Stimulated activated CD8-positive, alpha-beta memory T cell treated with anti-CD3 and anti-CD28 coated beads, Interleukin-12 subunit alpha, Interleukin-12 subunit beta, amount 100 ng/mL, for 24 hours (primary cell): ENCODE results near the gene DPEP2NB.
"Not testable (repeated sequence)": the region's sequence is repeated elsewhere in the genome, so short reads cannot be mapped to it uniquely, and the experiment has no call there.

Source experiments
- DNase-seq: peaks from one replicate; pipeline ENCODE4 v3.0.0-alpha.2; 2020; ENCODE audit errors: extremely low read depth

Gene DPEP2NB

DNA sequence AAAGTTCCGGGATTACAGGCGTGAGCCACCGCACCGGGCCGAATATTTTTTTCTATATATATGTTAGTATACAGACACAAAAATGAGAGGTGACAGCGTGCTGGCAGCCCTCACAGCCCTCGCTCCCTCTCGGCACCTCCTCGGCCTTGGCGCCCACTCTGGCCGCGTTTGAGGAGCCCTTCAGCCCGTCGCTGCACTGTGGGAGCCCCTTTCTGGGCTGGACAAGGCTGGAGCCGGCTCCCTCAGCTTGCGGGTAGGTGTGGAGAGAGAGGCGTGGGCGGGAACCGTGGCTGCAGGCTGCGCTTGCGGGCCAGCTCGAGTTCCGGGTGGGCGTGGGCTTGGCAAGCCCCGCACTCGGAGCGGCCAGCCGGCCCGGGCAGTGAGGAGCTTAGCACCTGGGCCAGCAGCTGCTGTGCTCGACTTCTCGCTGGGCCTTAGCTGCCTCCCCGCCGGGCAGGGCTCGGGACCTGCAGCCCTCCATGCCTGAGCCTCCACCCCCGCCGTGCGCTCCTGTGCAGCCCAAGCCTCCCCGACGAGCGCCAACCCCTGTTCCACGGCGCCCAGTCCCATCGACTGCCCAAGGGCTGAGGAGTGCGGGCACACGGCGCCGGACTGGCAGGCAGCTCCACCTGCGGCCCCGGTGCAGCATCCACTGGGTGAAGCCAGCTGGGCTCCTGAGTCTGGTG lies 33.6 kb downstream of the DPEP2NB start:
- no peak for DNase-seq

DNA sequence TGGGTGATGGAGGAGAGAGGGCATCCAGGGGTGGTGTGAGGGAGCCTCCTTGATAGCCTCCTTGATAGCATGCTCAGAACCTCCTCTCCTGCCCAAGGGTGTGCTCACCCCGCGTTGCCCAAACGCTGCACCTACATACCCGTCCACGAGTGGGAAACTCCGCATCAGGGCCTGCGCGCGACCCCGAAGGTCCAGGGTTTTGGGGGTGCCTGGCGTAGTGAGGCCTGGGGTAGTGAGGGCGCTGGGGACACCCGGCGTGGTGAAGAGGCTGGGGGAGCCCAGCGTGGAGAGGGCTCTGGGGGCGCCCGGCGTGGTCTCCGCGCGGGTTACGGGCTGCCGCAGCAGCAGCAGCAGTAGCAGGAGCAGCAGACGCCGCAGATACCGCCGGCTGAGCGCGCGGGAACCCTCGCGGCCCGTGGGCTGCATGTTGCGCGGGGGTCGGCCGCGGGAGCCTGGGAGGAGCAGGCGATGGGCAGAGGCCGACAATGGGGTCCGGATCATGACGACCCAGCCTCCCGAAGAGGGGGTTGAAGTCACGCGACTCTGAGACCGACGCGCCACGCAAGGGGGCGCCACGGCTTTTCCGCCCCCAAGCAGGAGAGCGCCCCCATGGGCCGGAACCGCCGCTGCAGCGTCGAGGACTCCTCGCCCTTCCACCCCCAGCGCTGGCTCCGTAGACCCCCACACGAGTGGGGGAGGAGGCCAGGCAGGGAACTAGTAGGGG lies 35.6 kb downstream of the DPEP2NB start, which contains the start of gene DPEP3:
Gene DPEP3, minus strand, starts transcription at position 545 of the 724 bp plus-strand sequence. Its CDS starts 119 bp downstream, at position 426.
- DNase-seq: no peak

DNA sequence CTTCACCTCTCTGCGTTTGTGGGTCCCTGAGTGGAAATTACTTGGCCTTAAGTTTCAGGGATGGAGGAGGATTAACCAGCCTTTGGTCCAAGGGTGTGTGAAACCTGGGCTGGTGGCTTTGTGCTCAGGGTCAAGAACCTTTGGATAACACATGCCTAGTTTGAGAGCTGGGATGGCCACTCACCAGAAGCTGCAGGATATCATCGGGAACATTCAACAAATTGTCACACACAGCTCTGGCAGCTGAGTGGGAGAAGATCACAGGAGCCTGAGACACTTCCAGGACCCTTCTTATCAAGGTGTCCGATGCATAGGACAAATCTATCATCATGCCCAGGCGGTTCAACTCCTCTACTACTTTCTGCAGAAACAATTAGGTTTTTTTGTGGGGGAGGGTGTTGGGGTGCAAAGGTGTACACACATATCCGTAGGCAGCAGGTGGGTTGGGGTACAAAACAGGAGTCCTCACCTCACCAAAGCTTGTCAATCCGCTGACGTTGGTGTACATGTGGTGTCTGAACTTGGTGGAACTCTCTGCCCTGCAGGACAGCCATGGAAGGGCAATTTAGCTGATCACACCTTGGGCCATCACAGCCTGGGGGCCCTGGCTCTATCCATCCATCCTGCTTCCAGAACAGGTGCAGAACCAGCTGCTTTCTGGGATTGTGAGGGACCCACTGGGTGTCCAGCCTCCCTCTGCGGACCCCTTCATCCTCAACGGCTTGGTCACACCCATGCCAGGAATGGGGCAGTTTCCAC lies 38.1 kb downstream of the DPEP2NB start:
- DNase-seq: no peak

DNA sequence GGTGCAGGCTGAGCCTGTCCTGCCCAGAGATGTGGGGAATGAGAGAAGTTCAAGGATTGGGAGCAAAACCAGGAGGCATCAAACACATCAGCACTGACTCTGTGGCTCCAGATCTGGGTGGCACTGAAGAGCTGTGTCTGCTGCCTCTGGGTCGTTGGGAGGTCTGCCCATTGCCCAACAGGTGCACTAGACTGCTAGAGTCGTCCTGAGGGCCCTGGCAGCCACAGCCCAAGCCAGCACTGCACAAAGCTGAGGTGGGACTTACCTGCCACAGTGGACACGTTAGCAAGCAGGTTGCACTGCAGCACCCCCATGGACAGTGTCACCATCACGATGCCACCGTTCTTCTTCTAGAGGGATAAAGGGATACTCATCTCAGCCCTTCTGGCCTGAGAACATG lies 38.7 kb downstream of the DPEP2NB start:
- DNase-seq: no peak

DNA sequence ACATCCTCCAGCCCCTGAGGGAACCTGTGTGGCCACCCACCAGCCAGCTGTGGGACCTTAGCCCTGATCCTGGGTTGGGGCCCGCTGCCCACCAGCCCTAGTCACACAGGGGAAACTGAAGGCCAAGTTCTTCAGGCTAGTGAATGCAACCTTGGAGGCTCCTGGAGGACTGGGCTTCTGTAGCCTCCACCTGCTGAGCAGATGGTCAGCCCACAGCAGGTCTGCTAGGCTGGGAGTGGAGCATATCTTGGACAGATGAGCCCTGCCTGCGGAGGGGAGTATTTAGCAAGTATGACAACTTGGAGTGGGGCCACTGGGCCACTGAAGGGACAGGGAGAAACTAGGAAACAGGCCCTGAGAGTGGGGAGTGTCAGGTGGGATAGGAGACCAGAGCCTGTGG lies 39.5 kb downstream of the DPEP2NB start:
- DNase-seq: no peak

DNA sequence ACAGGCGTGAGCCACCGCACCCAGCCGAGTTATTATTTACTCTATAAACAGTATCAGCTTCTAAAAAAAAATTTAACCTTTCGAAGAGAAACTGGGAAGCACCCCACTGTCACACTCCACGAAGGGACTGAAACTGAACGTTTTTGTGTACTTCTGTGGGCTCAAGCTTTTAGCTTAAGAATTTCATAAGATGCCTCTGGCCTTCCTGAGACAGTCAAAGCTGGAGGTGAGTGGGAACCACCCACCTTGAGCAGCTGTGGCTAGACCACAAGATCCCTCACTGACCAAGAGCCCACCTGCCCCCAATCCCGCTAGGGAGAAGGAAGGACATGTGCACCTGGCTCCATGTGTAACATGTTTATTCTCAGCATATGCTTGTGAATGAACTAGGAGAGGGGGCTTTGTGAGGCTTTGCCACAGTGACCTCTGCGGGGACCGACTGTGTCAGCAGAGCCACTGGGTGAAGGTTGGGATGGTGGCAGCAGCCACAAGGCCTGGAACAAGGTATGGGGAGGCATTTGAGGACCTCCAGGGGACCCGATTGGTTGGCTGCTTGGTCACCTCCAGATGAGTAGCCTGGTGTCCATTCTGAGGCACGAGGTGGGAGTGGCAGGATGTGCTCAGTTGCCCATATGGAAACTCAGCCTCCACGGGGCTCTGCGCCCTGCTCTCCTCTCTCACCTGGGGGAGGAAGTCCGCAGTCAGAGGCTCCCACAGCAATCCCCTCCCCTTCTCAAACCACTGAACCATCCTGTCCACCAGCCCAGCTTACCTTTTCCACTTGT lies 40.2 kb downstream of the DPEP2NB start:
- no peak for DNase-seq

DNA sequence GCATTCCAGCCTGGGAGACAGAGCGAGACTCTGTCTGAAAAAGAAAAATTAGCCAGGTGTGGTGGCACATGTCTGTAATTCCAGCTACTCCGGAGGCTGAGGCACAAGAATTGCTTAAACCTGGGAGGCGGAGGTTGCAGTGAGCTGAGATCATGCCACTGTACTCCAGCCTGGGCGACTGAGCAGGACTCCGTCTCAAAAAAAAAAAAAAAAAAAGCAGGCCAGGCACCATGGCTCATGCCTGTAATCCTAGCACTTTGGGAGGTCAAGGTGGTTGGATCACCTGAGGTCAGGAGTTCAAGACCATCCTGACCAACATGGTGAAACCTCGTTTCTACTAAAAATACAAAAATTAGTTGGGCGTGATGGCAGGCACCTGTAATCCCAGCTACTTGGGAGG lies 43.4 kb downstream of the DPEP2NB start:
- not testable (repeated sequence) for DNase-seq

DNA sequence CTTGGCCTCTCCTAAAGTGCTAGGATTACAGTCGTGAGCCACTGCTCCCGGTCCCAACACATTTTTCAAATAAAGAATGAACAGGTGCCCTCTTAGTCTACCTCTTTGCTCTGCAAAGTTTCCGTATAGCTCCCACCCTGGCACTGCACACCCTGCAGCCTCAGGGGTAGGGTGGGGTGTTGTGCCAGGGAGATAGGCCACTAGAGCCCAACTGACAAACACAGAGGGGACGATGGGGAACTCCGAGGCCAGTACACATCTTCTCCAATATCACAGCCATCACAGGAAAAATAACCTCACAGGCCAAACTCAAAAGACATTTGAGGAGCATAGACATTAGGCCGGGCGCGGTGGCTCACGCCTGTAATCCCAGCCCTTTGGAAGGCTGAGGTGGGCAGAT lies 44.6 kb downstream of the DPEP2NB start:
- no peak for DNase-seq

DNA sequence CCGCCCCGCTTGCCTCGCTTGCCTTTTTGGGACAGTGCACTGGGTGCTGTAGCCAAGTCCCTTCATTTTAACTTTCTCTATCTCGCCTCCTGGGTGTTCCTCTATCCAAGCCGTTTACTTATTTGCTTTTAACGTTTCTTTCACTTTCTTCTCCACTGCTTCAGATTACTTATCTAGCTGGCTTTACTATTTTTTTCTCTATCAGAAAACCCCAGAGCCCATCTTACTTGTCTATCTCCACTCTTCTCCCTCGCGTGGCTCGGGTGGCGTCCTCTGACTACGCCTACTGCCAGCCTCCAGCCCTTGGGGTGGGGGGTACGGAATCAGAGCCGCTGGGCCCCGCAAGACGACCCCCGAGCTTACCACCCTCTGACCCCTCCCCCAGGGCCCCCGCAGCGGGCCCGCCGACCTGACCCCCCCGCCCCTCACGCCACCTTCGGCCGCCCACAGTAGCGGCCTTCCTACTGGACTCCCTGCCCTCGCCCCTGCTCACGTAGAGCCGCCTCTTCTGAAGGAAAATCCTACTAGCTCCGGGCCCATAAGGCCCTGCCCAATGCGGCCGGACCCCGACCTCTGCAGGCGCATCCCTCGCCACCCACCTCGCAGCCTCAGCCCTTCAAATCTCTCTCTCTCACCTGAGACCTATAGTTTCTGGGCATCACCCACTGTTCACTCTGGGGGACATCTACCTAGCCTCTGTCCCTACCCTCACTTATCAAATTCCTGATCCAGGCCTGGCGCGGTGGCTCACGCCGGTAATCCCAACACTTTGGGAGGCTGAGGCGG lies 46.3 kb downstream of the DPEP2NB start:
- DNase-seq: no peak

DNA sequence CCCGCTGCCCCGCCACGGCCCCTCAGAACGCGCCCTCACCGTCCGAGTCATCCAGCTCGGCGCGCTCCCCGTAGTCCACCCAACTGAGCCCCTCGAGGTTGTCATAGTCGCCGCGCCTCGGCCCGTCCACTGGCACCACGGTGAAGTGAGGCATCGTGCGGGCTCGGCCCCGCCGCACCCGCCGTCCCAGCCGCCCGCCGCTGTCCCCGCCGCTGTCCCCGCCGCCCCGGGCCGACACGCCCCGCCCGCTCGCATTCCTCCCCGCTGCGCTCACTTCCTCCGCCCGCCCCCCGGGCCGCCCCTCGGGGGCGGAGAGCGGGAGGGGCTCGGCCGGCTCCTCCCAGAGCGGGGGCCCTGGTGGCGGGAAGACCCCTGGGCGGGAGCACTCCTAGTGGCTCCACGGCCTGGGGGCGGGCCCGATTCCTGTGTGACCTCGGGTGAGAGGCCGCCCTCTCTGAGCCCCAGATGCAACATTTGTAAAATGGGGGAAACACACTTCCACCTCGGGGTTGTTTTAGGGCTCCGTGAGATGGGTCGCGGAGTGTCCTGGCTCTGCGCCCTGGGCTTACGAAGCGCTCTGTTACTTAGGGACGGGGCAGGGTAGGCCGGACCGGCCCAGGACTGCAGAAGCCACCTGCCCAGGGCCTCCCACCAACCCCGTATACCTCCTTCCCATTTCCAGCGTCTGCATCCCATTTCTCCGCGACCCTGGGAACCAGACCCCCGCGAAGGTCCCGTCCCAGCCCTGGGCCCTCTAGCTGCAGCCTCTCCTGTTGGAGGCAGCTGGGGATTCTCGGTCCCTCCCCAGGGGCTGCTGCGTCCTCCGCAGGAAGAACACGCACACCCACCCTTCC lies 47.1 kb downstream of the DPEP2NB start, which contains the start of gene SLC12A4:
Gene SLC12A4, minus strand, starts transcription at position 238 of the 854 bp plus-strand sequence. Its CDS starts 84 bp downstream, at position 154.
- DNase-seq: peak; percentile 74

DNA sequence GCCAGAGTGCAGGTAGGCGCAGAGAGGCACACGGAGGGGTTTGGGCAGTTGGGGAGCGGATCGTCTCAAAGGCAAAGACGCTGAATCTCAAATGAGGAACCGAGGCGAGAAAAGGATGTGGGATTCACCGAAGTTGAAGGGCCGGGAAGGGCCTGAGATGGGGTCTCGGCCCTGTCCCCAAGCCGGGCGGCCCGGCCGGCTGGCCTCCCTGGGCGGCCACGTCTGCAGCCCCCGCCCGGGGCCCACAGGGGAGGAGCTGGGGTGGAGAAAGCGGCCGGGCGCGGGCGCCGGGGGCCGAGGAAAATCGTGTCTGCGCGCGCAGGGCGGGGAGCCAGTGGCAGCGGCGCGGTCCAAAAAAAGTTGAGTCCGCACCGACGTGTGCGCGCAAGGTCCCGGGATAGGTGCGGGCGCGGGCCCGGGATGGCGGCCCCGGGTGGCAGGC lies 47.7 kb downstream of the DPEP2NB start:
- no peak for DNase-seq

DNA sequence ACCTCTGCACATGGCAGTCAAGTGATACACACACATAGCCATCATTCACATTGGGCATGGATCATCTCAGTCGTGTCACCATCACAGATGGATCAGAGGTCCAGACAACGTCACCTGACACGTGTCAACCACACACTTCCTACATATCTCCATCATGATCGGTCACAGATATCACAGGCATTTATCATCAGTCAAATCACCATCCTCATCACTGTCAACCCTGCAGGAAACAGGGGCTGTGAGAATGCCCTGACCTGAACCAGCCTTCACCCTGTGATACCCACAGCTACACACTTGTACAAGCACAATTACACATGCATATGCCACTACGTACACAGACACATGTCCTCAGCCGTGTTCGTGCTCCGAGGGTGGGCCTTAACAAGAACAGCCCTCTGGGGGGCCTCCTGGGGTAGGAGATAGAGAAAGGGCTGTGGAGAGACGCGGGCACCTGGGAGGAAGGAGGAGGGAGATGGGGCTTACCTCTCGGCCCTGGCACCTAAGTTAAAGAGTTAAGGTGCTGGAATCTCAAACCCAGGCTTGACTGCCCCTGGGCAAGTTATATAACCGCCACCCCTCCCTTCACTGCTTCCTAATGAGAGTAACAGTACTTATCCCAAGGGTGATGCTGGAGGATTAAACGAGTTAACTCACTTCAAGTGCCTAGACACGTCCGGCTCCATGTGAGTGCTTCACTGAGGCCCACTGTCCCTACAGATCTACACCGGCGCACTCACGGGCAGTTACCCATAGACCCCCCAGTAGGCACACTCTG lies 48.3 kb downstream of the DPEP2NB start:
- no peak for DNase-seq

DNA sequence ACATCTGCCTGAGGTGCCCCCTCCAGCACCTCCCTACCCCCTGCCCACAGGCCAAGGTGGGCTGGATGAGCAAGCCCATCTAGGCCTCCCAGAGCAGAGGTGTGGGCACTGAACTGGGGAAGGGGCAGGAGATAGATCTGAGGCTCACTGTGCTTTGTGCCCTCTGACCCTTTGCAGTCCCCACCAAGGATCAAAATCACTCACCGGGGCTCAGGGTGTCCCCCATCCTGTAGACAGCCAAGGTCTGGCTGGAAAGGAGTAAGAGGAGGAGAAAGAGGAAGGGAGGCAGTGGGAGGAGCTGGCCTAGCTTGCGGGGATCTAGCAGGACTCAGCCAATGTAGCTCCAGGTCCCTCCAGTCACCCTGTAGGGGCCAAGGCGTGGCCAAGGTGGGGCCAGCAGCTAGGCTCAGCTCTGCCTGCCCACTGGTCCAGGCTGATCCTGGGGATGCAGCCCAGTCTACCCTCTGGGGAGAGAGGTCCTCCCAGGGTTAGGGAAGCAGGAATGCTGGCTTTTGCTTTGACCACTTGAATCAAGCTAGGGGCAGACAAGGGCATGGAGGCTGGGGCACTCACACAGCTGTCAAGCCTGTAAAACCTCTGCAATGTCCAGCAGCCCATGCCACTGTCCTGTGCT lies 49.0 kb downstream of the DPEP2NB start:
- DNase-seq: no peak

DNA sequence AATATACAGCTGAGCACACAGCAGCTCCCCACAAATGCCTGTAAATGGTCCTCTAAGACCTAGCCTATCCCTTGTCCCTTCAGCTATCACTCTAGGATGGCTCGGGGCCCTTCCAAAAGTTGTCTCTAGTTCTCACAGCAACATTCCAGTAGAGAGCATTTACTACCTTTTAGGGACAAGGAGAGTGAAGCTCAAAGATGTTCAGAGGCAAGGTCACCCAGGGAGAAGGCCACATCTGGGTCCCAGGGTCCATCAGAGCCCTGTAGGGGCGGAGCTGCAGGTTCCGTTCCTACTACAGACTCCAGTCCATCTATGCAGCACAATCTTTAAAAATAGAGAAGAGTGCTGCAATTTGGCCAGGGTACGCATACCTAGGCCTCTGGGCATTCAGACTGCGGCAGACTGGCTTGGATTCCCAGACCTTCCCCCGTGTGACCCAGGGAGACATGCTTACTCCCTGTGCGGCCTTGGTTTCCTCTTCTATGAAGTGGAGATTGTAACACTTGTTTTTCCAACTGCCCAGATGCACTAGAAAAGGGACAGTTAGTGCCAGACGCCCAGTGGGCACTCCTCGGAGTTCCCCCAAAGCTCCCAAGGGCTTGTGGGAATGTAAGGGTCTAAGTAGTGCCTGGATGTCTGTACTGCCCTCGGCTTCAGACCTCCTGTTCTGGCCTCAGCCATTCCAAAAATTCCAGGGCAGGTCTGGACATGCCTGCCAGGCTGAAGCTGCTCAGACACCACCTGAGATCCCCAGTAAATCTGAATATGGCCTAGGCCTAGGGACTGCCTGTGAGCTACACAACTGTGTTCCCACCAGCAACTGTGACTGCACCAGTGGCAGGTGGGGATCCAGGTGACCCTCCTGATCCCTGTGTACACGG lies 49.8 kb downstream of the DPEP2NB start:
- no peak for DNase-seq

DNA sequence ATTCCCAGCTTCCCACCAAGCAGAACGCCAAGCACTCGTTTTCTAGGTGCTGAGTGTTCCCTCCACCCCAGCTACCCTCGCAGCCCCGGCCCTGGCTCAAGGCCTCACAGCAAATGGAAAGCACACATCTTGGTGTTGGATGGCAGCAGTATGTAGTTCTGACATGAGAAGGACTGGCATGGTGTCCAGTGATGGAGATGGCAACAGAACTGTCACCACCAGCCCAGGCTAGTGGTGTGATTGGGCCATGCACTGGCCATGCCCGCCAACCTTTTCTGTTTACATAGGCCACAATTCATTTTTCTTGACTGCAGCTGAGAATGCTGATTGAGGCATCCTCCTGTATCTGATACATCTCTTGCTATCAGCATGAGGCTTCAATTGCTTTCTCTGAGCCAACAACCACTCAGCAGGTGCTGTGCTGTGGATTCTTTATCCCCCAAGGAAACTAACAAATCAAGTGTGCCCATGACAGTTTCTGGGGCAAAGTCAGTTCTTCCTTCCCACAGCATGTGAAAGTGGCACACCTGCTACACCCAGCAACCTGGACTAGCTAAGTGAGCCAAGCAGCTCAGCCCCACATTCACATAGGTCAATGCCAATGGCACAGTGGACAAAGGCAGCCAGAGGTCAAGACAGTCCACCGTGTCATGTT lies 51.1 kb downstream of the DPEP2NB start:
- DNase-seq: no peak

DNA sequence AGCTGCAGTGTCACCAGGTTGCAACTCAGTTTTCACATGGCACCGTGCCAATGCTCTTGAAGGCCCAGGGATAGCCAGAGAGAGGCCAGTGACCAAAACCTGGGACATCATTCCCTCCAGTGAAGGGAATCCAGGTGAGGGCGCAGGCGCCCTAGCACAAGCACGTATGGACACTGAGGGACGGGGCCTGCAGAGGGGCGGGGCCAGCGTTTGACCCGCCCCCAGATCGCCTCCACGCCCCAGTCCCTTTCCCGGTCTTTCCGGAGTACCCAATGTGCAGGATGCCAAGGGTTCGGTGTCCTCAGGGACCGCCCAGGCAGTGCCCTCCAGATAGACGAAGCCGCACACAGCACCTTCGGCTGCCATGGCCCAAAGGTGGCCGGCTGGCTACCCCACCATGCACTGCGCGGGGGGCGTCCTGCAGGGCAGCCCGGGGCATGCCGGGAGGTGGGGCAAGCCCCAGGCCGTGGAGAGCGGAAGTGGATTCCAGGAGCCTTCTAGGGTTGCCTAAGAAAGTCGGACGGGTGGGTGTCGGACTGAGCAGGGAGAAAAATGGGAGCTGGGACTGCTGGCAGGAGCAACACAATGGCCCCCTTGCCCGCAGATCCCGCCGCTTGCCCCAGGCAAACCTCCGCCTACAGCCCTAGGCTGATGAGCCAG lies 51.9 kb downstream of the DPEP2NB start:
- no peak for DNase-seq
